ENCODE data around the gene AGRP.

The AGRP gene

GRCh38 chr16:67482233-67482924 lies 968 bp downstream of the AGRP start:
- H3K36me3 Mint-ChIP-seq (ENCODE audit: low read depth) = peaks cover 18% of the 10 kb centered on the region
- H3K4me3 Mint-ChIP-seq = peak overlapping the region; percentile 91
- H3K27me3 Mint-ChIP-seq (ENCODE audit: low read depth) = no peaks in the 10 kb centered on the region
- H3K27ac Mint-ChIP-seq = peak overlapping the region; percentile 96
- no peaks in the 10 kb centered on the region for H3K9me3 Mint-ChIP-seq
- H3K4me1 Mint-ChIP-seq (ENCODE audit: low read depth) = peaks cover 24% of the 10 kb centered on the region

GRCh38 chr16:67481561-67482232 lies 1.6 kb downstream of the AGRP start:
- Mint-ChIP-seq H3K27me3 (ENCODE audit: low read depth) (no peaks in the 10 kb centered on the region), H3K27ac (peak overlapping the region; percentile 96), H3K4me3 (peak overlapping the region; percentile 91), H3K4me1 (ENCODE audit: low read depth) (peaks cover 24% of the 10 kb centered on the region), H3K9me3 (no peaks in the 10 kb centered on the region), H3K36me3 (ENCODE audit: low read depth) (peaks cover 20% of the 10 kb centered on the region)

DNA sequence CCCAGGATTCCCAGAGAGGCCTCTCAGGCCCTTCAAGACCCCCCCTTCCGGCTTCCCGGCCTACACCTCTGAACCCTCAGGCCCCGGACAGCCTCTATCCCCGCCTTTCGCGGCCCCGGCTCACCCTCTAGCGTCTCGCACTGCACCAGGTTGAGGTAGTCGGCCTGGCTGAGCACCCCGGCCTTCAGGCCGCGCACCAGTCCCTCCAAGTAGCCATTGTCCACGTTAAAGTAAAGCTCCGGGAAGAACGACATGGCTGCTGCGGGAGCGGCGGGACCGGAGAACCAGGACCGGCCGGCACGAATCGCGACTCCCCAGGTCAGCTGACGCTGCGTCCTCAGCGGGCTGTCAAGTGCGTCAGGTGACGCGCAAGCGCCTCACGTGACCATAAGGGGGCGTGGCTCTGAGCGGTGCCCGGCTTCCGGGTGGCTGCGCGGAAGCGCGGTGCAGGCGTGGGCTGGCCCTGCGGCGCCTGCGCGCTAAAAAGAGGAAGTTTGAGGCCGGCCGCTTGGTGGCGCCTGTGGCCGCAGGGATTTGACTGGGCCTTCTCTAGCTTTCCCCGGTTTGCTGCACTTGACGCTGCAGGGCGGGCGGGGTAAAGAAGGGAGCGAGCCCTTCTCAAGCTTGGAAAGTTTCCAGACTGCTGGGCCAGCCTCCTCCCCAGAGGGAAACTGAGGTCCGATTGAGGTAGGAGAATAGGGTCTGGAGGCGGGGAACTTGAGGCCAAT lies 2.4 kb downstream of the AGRP start, which contains the start of gene ATP6V0D1:
TSS of gene ATP6V0D1 (minus strand) at position 325 of the 728 bp plus-strand sequence. CDS start at position 254, 71 bp downstream.
- no peaks in the 10 kb centered on the region for H3K9me3 Mint-ChIP-seq
- H3K27me3 Mint-ChIP-seq (ENCODE audit: low read depth) = no peaks in the 10 kb centered on the region
- H3K4me3 Mint-ChIP-seq = peak within 1 kb of the TSS; percentile 91
- H3K36me3 Mint-ChIP-seq (ENCODE audit: low read depth) = peaks cover 20% of the 10 kb centered on the region
- peak within 1 kb of the TSS; percentile 96 for H3K27ac Mint-ChIP-seq
- peaks cover 24% of the 10 kb centered on the region for H3K4me1 Mint-ChIP-seq (ENCODE audit: low read depth)

DNA sequence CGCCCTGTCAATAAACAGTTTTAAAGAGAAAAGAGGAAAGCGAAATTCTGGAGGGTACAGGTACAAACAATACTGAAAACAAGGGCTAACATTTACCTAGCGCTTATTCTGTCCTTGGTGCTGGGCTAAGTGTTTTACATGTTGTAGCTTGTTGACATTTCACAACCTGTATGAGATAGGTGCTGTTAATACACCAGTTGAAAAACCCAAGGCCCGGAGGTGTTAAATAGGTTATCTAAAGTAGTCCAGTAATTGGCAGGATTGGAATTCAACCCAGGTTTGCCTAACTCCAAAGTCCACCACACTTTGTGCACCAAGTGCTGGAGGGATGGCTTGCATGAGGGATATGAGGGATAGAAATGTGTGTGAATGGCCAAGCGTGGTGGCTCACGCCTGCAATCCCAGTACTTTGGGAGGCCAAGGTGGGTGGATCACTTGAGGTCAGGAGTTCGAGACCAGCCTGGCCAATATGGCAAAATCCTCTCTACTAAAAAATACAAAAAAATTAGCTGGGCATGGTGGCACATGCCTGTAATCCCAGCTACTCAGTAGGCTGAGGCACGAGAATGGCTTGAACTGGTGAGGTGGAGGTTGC lies 5.3 kb downstream of the AGRP start:
- H3K4me1 Mint-ChIP-seq (ENCODE audit: low read depth) = peaks cover 23% of the 10 kb centered on the region
- H3K27me3 Mint-ChIP-seq (ENCODE audit: low read depth) = no peaks in the 10 kb centered on the region
- no peak overlapping the region for H3K27ac Mint-ChIP-seq
- H3K36me3 Mint-ChIP-seq (ENCODE audit: low read depth) = peaks cover 10% of the 10 kb centered on the region
- H3K4me3 Mint-ChIP-seq = peak overlapping the region; percentile 25
- no peaks in the 10 kb centered on the region for H3K9me3 Mint-ChIP-seq

GRCh38 chr16:67474551-67475455 lies 8.5 kb downstream of the AGRP start:
- Mint-ChIP-seq H3K4me1 (ENCODE audit: low read depth) (peaks cover 15% of the 10 kb centered on the region), H3K36me3 (ENCODE audit: low read depth) (peaks cover 2% of the 10 kb centered on the region), H3K27me3 (ENCODE audit: low read depth) (no peaks in the 10 kb centered on the region), H3K4me3 (no peak overlapping the region), H3K27ac (no peak overlapping the region), H3K9me3 (no peaks in the 10 kb centered on the region)

DNA sequence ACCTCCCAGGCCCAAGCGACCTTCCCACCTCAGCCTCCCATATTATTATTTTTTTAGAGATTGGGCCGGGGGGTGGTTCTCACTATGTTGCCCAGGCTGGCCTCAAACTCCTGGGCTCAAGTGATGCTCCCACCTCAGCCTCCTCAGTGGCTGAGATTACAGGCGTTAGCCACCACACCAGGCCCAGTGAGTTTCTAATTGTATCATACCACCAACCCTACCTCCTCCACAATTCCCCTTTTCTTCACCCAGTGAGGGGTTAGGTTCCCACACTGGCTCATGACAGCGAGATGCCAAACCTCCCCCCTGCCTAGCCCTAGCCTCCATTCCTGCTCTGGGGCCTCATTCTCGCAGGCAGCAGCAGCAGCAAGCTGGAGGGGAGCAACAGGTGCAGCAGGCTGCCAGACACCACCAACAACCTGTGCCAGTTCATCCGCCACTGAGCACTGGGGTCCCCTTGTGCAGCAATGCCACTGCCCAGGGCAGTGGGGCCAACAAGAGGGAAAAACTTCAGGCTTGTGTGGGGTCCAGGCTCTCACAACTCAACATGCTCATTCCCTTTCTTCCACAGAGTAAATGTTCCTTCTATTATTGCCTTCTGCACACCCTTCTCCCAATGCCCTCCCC lies 11.5 kb downstream of the AGRP start:
- H3K4me3 Mint-ChIP-seq = no peak overlapping the region
- peaks cover 3% of the 10 kb centered on the region for H3K4me1 Mint-ChIP-seq (ENCODE audit: low read depth)
- H3K27ac Mint-ChIP-seq = no peak overlapping the region
- H3K9me3 Mint-ChIP-seq = no peaks in the 10 kb centered on the region
- no peaks in the 10 kb centered on the region for H3K36me3 Mint-ChIP-seq (ENCODE audit: low read depth)
- no peaks in the 10 kb centered on the region for H3K27me3 Mint-ChIP-seq (ENCODE audit: low read depth)

DNA sequence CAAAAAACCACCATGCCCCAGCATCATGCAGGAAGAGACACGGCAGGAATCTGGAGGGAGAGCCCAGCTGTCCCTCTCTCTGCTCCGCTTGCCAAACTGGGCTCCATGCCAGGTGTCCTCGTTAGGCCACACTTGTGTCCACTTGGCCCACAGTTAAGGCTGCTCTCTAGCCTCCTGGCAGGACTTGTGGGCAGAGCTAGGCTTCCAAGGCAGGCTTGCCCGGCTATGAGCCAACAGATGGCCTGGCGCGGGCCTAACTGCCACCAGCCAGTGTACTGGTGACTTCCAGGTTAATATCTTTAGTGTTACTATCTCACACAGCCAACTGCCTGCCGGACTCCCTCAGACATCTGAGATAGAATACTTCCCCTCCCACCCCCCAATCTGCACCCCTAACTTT lies 13.0 kb downstream of the AGRP start:
- peaks cover 7% of the 10 kb centered on the region for H3K4me1 Mint-ChIP-seq (ENCODE audit: low read depth)
- H3K4me3 Mint-ChIP-seq = no peak overlapping the region
- no peaks in the 10 kb centered on the region for H3K9me3 Mint-ChIP-seq
- no peaks in the 10 kb centered on the region for H3K27me3 Mint-ChIP-seq (ENCODE audit: low read depth)
- H3K27ac Mint-ChIP-seq = no peak overlapping the region
- no peaks in the 10 kb centered on the region for H3K36me3 Mint-ChIP-seq (ENCODE audit: low read depth)

- H3K27ac Mint-ChIP-seq = no peak overlapping the region
- H3K4me1 Mint-ChIP-seq (ENCODE audit: low read depth) = peaks cover 5% of the 10 kb centered on the region
- no peak overlapping the region for H3K4me3 Mint-ChIP-seq
- no peaks in the 10 kb centered on the region for H3K9me3 Mint-ChIP-seq
- no peaks in the 10 kb centered on the region for H3K27me3 Mint-ChIP-seq (ENCODE audit: low read depth)
- H3K36me3 Mint-ChIP-seq (ENCODE audit: low read depth) = no peaks in the 10 kb centered on the region
Measured at GRCh38 chr16:67468731-67469130, 14.6 kb downstream of the AGRP start.

DNA sequence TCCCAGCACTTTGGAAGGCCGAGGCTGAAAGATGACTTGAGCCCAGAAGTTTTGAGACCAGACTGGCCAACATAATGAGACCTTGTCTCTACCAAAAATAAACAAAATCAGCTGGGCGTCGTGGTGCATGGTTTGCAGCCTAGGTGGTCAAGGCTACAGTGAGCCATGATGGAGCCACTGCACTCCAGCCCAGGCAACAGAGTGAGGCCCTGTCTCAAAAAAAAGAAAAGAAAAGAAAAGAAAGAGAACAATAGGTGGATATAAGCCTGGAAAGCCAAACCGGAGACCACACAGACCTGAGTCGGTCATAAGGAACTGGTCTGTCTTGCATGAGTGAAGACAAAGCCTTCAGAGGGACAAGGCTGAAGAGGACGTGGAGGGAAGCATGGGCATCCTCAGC lies 16.8 kb downstream of the AGRP start:
- Mint-ChIP-seq H3K4me1 (ENCODE audit: low read depth) (peaks cover 5% of the 10 kb centered on the region), H3K27ac (no peak overlapping the region), H3K9me3 (no peaks in the 10 kb centered on the region), H3K27me3 (ENCODE audit: low read depth) (no peaks in the 10 kb centered on the region), H3K4me3 (no peak overlapping the region), H3K36me3 (ENCODE audit: low read depth) (no peaks in the 10 kb centered on the region)

DNA sequence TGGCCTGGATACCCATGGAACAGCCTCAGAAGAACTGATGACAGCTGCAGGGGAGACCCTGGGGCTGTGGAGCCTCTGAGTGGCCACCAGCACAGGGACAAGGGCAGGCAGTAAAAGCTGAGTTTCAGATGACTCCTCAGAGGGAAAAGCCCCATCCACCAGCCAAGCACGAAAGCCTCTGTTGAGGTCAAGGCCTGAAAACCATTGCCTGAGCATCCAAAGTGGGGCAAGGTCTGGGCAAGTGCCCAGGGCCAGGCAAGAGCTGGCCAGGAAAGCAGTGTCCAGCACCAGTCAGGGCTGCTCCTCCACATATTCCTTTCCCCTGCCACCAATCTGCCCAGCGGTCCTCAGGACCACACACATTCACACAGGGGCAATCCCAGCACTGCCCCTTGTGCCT lies 18.8 kb downstream of the AGRP start:
- H3K36me3 Mint-ChIP-seq (ENCODE audit: low read depth) = no peaks in the 10 kb centered on the region
- H3K27ac Mint-ChIP-seq = no peak overlapping the region
- H3K4me1 Mint-ChIP-seq (ENCODE audit: low read depth) = peaks cover 5% of the 10 kb centered on the region
- H3K9me3 Mint-ChIP-seq = no peaks in the 10 kb centered on the region
- no peaks in the 10 kb centered on the region for H3K27me3 Mint-ChIP-seq (ENCODE audit: low read depth)
- no peak overlapping the region for H3K4me3 Mint-ChIP-seq

DNA sequence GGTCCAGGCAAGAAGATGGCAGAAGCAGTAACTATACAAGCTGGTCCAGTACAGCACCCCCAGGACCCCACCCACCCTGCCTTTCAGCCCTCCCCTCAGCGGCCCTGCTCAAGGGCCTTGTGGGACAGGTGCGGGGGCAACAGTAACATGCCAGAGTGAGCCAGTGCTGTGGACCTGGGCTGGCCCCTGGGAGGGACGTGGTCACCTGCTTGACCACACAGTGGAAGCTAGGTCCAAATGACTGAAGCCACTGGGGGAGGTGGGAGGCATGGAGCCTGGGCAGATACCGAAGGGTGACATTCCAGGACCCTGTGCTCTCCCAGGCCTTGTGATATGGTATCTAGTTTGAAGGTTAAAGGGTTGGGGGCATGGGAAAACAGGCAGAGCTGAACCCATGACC lies 19.7 kb downstream of the AGRP start:
- H3K4me1 Mint-ChIP-seq (ENCODE audit: low read depth) = peaks cover 7% of the 10 kb centered on the region
- H3K9me3 Mint-ChIP-seq = no peaks in the 10 kb centered on the region
- H3K4me3 Mint-ChIP-seq = no peak overlapping the region
- no peaks in the 10 kb centered on the region for H3K27me3 Mint-ChIP-seq (ENCODE audit: low read depth)
- no peaks in the 10 kb centered on the region for H3K36me3 Mint-ChIP-seq (ENCODE audit: low read depth)
- H3K27ac Mint-ChIP-seq = no peak overlapping the region

DNA sequence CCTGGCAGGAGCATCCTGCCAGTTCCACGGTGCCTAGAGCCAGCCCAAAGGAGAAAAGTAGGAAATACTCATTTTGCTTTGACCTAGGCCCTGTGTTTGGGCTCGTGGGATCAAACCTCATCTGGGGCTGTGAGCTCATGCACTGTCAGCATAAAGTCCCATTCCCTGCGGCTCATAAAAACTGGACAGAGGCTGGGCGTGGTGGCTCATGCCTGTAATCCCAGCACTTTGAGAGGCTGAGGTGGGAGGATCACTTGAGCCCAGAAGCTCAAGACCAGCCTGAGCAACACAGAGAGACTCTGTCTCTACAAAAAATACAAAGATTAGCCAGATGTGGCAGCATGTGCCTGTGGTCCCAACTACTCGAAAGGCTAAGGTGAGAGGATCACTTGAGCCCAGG lies 20.3 kb downstream of the AGRP start:
- Mint-ChIP-seq H3K4me1 (ENCODE audit: low read depth) (peaks cover 8% of the 10 kb centered on the region), H3K27me3 (ENCODE audit: low read depth) (no peaks in the 10 kb centered on the region), H3K4me3 (no peak overlapping the region), H3K9me3 (no peaks in the 10 kb centered on the region), H3K27ac (no peak overlapping the region), H3K36me3 (ENCODE audit: low read depth) (no peaks in the 10 kb centered on the region)

GRCh38 chr16:67462279-67462655 lies 21.1 kb downstream of the AGRP start:
- Mint-ChIP-seq H3K27ac (no peak overlapping the region), H3K4me1 (ENCODE audit: low read depth) (peaks cover 8% of the 10 kb centered on the region), H3K9me3 (no peaks in the 10 kb centered on the region), H3K4me3 (no peak overlapping the region), H3K36me3 (ENCODE audit: low read depth) (no peaks in the 10 kb centered on the region), H3K27me3 (ENCODE audit: low read depth) (no peaks in the 10 kb centered on the region)
